HepG2 (cell line): ENCODE results near the gene SYCE3. TPM values are rescaled to one million over a fixed set of nuclear protein-coding genes. Genes with fewer than 3 reads are reported as not detected.

Experiments
- CAMTA2 ChIP-seq: sonication (generic); formaldehyde crosslinking; IDR thresholded peaks from 2 replicates; pipeline ENCODE4 v1.4.0; 2020; ENCODE audit warnings: mild to moderate bottlenecking, missing genetic modification reagents, borderline replicate concordance
- CHD2 ChIP-seq: IDR thresholded peaks from 2 replicates; pipeline ENCODE4 v1.6.1; 2011; ENCODE audit warnings: low read depth, low read length, improper control_type of control experiment
- HNRNPUL1 ChIP-seq: fragments of 200-400 bp; formaldehyde crosslinking; IDR thresholded peaks from 2 replicates; pipeline ENCODE4 v1.6.1; 2017; ENCODE audit warnings: low read depth, mild to moderate bottlenecking, low read length, moderate library complexity
- KMT2B ChIP-seq: IDR thresholded peaks from 2 replicates; pipeline ENCODE4 v1.6.1; 2016; ENCODE audit warnings: missing genetic modification reagents, missing compliant biosample characterization
- MEIS1 ChIP-seq: sonication (generic); formaldehyde crosslinking; IDR thresholded peaks from 2 replicates; pipeline ENCODE4 v1.9.0; 2021; ENCODE audit warnings: mild to moderate bottlenecking, missing genetic modification reagents, moderate library complexity, borderline replicate concordance
- MYNN ChIP-seq: sonication (generic); formaldehyde crosslinking; IDR thresholded peaks from 2 replicates; pipeline ENCODE4 v1.4.0; 2020; ENCODE audit warnings: mild to moderate bottlenecking, low read depth, missing genetic modification reagents
- NR2F6 ChIP-seq, 2 experiments: IDR thresholded peaks; 2 replicates each; pipeline ENCODE4 v1.6.1; 2016; ENCODE audit warnings: antibody characterized with exemption in 1 of 2, mild to moderate bottlenecking in 1 of 2
- PLRG1 ChIP-seq: fragments of 450-650 bp; conservative IDR thresholded peaks from 2 replicates; pipeline ENCODE4 v1.6.1; 2016
- POLR2AphosphoS2 ChIP-seq: IDR thresholded peaks from 2 replicates; pipeline ENCODE4 v1.6.1; 2011; ENCODE audit warnings: low read depth, low read length, improper control_type of control experiment
- REPIN1 ChIP-seq: sonication (generic); formaldehyde crosslinking; IDR thresholded peaks from 2 replicates; pipeline ENCODE4 v1.8.0; 2022; ENCODE audit warnings: missing genetic modification reagents, low read depth, mild to moderate bottlenecking, borderline replicate concordance
- SIX4 ChIP-seq: sonication (generic); formaldehyde crosslinking; IDR thresholded peaks from 2 replicates; pipeline ENCODE4 v1.4.0; 2020; ENCODE audit warnings: missing genetic modification reagents
- TCF12 ChIP-seq, 2 experiments: fragments of 450-650 bp in 1 of 2; sonication (generic) in 1 of 2; formaldehyde crosslinking in 1 of 2; IDR thresholded peaks; 2 replicates each; pipeline versions ENCODE4 v1.6.1 to v1.8.0; 2017 to 2022; ENCODE audit warnings: antibody characterized with exemption in 1 of 2, mild to moderate bottlenecking in 1 of 2, missing genetic modification reagents in 1 of 2, moderate library complexity in 1 of 2
- ZBTB2 ChIP-seq: sonication (generic); formaldehyde crosslinking; IDR thresholded peaks from 2 replicates; pipeline ENCODE4 v1.8.0; 2022; ENCODE audit warnings: low read depth, missing genetic modification reagents
- ZBTB7A ChIP-seq: sonication (generic); formaldehyde crosslinking; IDR thresholded peaks from 2 replicates; pipeline ENCODE4 v1.8.0; 2022; ENCODE audit warnings: mild to moderate bottlenecking, missing genetic modification reagents
- ZMAT5 ChIP-seq: sonication (generic); formaldehyde crosslinking; IDR thresholded peaks from 2 replicates; pipeline ENCODE4 v1.5.0; 2020; ENCODE audit warnings: mild to moderate bottlenecking, low read depth, missing genetic modification reagents, borderline replicate concordance
- ZNF317 ChIP-seq: sonication (generic); formaldehyde crosslinking; IDR thresholded peaks from 2 replicates; pipeline ENCODE4 v1.5.0; 2020; ENCODE audit warnings: mild to moderate bottlenecking, missing genetic modification reagents
- ZNF441 ChIP-seq: sonication (generic); formaldehyde crosslinking; IDR thresholded peaks from 2 replicates; pipeline ENCODE4 v1.7.0; 2021; ENCODE audit warnings: missing genetic modification reagents, borderline replicate concordance
- ZNF614 ChIP-seq: IDR thresholded peaks from 2 replicates; pipeline ENCODE4 v1.6.1; 2018; ENCODE audit warnings: missing biosample characterization, missing genetic modification reagents, inconsistent platforms, borderline replicate concordance
- ZNF674 ChIP-seq: sonication (generic); formaldehyde crosslinking; IDR thresholded peaks from 2 replicates; pipeline ENCODE4 v1.5.0; 2020; ENCODE audit warnings: low read depth, mild to moderate bottlenecking, missing genetic modification reagents
- ZSCAN25 ChIP-seq: sonication (generic); formaldehyde crosslinking; IDR thresholded peaks from 2 replicates; pipeline ENCODE4 v1.8.0; 2022; ENCODE audit warnings: mild to moderate bottlenecking, missing genetic modification reagents
- ZSCAN29 ChIP-seq: sonication (generic); formaldehyde crosslinking; conservative IDR thresholded peaks from 2 replicates; pipeline ENCODE4 v1.4.0; 2020; ENCODE audit warnings: mild to moderate bottlenecking, missing genetic modification reagents
- polyA plus RNA-seq, 8 experiments: library from polyadenylated mRNA; depleted of rRNA in 3 of 8; stranded (reverse) in 7 of 8; unstranded in 1 of 8; fragments of >200 nt; fragmentation: Illumina TruSeq in 4 of 8; extraction: Trizol in 4 of 8; gene quantifications; 2 replicates each; pipeline versions ENCODE4 v1.2.1 to v1.2.3, GENCODE V29; 2011 to 2016; ENCODE audit warnings: low read depth in 4 of 8, missing spikeins in 1 of 8, mixed read lengths in 1 of 8; ENCODE audit not compliant: insufficient read depth in 1 of 8
- total RNA-seq, 5 experiments: library from RNA; depleted of rRNA; stranded (reverse); fragments of >200 nt; fragmentation: Illumina TruSeq; extraction: Trizol; gene quantifications; 2 replicates each; pipeline ENCODE4 v1.2.3, GENCODE V29; 2016; ENCODE audit warnings: low read depth in 1 of 5
- TF ChIP-seq, protein P1 (sequence below): sonication (generic); formaldehyde crosslinking; IDR thresholded peaks from 2 replicates; pipeline ENCODE4 v1.4.0; 2020; ENCODE audit warnings: missing genetic modification reagents
- TF ChIP-seq, protein P2 (sequence below): IDR thresholded peaks from 2 replicates; pipeline ENCODE4 v1.6.1; 2016; ENCODE audit warnings: low read depth, missing genetic modification reagents, missing compliant biosample characterization

The SYCE3 gene
- total and polyA plus RNA-seq, 2 of the 13 experiments (the other 11 are each of a cell fraction or from before 2014, with no cell fraction given), result not detected

- TF ChIP-seq KMT2B (CRISPR knock-in tag) (no peak), ZNF614 (no peak), NR2F6 (IDR thresholded peaks at IDR 0.05) (no peak), NR2F6 (CRISPR knock-in tag; IDR thresholded peaks at IDR 0.05) (no peak), ZNF441 (CRISPR knock-in tag) (no peak), ZNF674 (CRISPR knock-in tag) (no peak), MYNN (CRISPR knock-in tag) (no peak), PLRG1 (no peak), ZBTB2 (CRISPR knock-in tag) (no peak), POLR2AphosphoS2 (no peak), REPIN1 (CRISPR knock-in tag) (no peak), ZMAT5 (no peak), ZSCAN25 (CRISPR knock-in tag) (no peak), CAMTA2 (CRISPR knock-in tag) (no peak), ZBTB7A (CRISPR knock-in tag) (no peak), MEIS1 (no peak; the same call in 1 of the 2 replicates), TCF12 (IDR thresholded peaks at IDR 0.05) (no peak), TCF12 (CRISPR knock-in tag; IDR thresholded peaks at IDR 0.05) (no peak), ZNF317 (CRISPR knock-in tag) (no peak), ZSCAN29 (CRISPR knock-in tag) (no peak), HNRNPUL1 (no peak), SIX4 (CRISPR knock-in tag) (no peak), CHD2 (no peak)
- TF ChIP-seq, protein P1, sequence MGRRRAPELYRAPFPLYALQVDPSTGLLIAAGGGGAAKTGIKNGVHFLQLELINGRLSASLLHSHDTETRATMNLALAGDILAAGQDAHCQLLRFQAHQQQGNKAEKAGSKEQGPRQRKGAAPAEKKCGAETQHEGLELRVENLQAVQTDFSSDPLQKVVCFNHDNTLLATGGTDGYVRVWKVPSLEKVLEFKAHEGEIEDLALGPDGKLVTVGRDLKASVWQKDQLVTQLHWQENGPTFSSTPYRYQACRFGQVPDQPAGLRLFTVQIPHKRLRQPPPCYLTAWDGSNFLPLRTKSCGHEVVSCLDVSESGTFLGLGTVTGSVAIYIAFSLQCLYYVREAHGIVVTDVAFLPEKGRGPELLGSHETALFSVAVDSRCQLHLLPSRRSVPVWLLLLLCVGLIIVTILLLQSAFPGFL (CRISPR knock-in tag), result no peak
- TF ChIP-seq, protein P2, sequence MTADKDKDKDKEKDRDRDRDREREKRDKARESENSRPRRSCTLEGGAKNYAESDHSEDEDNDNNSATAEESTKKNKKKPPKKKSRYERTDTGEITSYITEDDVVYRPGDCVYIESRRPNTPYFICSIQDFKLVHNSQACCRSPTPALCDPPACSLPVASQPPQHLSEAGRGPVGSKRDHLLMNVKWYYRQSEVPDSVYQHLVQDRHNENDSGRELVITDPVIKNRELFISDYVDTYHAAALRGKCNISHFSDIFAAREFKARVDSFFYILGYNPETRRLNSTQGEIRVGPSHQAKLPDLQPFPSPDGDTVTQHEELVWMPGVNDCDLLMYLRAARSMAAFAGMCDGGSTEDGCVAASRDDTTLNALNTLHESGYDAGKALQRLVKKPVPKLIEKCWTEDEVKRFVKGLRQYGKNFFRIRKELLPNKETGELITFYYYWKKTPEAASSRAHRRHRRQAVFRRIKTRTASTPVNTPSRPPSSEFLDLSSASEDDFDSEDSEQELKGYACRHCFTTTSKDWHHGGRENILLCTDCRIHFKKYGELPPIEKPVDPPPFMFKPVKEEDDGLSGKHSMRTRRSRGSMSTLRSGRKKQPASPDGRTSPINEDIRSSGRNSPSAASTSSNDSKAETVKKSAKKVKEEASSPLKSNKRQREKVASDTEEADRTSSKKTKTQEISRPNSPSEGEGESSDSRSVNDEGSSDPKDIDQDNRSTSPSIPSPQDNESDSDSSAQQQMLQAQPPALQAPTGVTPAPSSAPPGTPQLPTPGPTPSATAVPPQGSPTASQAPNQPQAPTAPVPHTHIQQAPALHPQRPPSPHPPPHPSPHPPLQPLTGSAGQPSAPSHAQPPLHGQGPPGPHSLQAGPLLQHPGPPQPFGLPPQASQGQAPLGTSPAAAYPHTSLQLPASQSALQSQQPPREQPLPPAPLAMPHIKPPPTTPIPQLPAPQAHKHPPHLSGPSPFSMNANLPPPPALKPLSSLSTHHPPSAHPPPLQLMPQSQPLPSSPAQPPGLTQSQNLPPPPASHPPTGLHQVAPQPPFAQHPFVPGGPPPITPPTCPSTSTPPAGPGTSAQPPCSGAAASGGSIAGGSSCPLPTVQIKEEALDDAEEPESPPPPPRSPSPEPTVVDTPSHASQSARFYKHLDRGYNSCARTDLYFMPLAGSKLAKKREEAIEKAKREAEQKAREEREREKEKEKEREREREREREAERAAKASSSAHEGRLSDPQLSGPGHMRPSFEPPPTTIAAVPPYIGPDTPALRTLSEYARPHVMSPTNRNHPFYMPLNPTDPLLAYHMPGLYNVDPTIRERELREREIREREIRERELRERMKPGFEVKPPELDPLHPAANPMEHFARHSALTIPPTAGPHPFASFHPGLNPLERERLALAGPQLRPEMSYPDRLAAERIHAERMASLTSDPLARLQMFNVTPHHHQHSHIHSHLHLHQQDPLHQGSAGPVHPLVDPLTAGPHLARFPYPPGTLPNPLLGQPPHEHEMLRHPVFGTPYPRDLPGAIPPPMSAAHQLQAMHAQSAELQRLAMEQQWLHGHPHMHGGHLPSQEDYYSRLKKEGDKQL (CRISPR knock-in tag), result no peak
Measured at GRCh38 chr22:50507421-50507990, 55.2 kb downstream of the SYCE3 start, which contains the start of gene LMF2 (continued).
